Upper lobe of left lung (tissue), 6 donors: ENCODE data around the gene C16orf86. TPM values are rescaled to one million over a fixed set of nuclear protein-coding genes. Genes with fewer than 3 reads are reported as not detected.

Experiments used
- ATAC-seq, 2 donors: fragments of 200-7000 bp; cut with Tn5 transposase; one replicate each; pipeline ENCODE4 v1.9.1; 2022; ENCODE audit warnings: mild to moderate bottlenecking in 2 of 2, moderate library complexity in 2 of 2; ENCODE audit not compliant: low FRiP score in 2 of 2
- DNase-seq, 2 donors: peaks; one replicate each; pipeline ENCODE4 v3.0.0-alpha.2; 2019 to 2020
- H3K27ac ChIP-seq, 4 donors: fragments of 200-600 bp; sonication (generic); one replicate each; pipeline ENCODE4 v1.5.1; 2016 to 2019
- H3K27me3 ChIP-seq, 4 donors: fragments of 200-600 bp; sonication (generic); one replicate each; pipeline ENCODE4 v1.5.1; 2017 to 2019
- H3K36me3 ChIP-seq, 4 donors: fragments of 200-600 bp; sonication (generic); one replicate each; pipeline ENCODE4 v1.5.1; 2016 to 2019
- H3K4me1 ChIP-seq, 4 donors: fragments of 200-600 bp; sonication (generic); one replicate each; pipeline ENCODE4 v1.5.1; 2018 to 2019
- H3K4me3 ChIP-seq, 4 donors: fragments of 200-600 bp; sonication (generic); one replicate each; pipeline ENCODE4 v1.5.1; 2017 to 2019; ENCODE audit warnings: mild to moderate bottlenecking in 2 of 4, moderate library complexity in 1 of 4
- H3K9me3 ChIP-seq, 4 donors: fragments of 200-600 bp; sonication (generic); one replicate each; pipeline ENCODE4 v1.5.1; 2018 to 2019
- EP300 ChIP-seq, 4 donors: sonication (generic); formaldehyde crosslinking; IDR thresholded peaks; one replicate each; pipeline ENCODE4 v1.5.1; 2017; ENCODE audit warnings: antibody characterized with exemption in 4 of 4, control low read depth in 2 of 4
- POLR2A ChIP-seq, 4 donors: fragments of 450-650 bp; IDR thresholded peaks; one replicate each; pipeline ENCODE4 v1.5.1; 2016 to 2017; ENCODE audit warnings: antibody characterized with exemption in 4 of 4, mild to moderate bottlenecking in 2 of 4
- POLR2AphosphoS5 ChIP-seq, 2 donors: sonication (generic); formaldehyde crosslinking; IDR thresholded peaks; one replicate each; pipeline ENCODE4 v1.5.1; 2017; ENCODE audit warnings: antibody characterized with exemption in 2 of 2
- WGBS, 2 donors: methylation state at CpG; one replicate each; pipeline ENCODE4 v1.1.5; 2017 to 2018; 5-methylcytosine and 5-hydroxymethylcytosine counted together
- total RNA-seq, 6 donors: library from RNA; depleted of rRNA in 4 of 6; stranded (reverse); fragments of >200 nt in 4 of 6; gene quantifications; one replicate each; pipeline versions ENCODE4 v1.1.0 to v1.2.1, GENCODE V29; 2016 to 2021
- TF ChIP-seq, protein P1 (sequence below), 6 experiments: fragments of 450-650 bp in 4 of 6; fragments of 200-600 bp in 2 of 6; sonication (generic) in 2 of 6; IDR thresholded peaks; one replicate each; pipeline ENCODE4 v1.5.1; 2016 to 2019; ENCODE audit warnings: antibody characterized with exemption in 6 of 6
- donor health status: DM: no; HTN: no; CAD: no; lungs with moderate emphysema.
- donor health status: DM: no; HTN: yes; CAD: no; lungs with severe emphysema.

The C16orf86 gene
- total RNA-seq, 6 donors from 2014 or later, result 1.2 to 22.0 (median 5.2) TPM

DNA sequence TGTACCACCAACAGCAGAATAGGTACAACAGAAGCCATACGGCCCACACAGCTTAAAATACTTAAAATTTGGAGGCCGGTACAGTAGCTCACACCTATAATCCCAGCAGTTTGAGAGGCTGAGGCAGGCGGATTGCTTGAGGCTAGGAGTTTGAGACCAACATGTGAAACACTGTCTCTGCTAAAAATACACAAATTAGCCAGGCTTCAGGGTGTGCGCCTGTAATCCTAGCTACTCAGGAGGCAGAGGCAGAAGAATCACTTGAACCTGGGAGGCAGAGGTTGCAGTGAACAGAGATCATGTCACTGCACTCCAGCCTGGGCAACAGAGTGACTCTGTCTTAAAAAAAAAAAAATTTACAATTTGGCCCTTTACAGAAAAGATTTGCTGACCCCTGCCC lies 35.5 kb downstream of the C16orf86 start:
- WGBS, 2 donors, result 95 to 98% methylated on average over 4 of the region's 4 CpGs
- no peak overlapping the region for H3K4me3 ChIP-seq
- H3K27me3 ChIP-seq, result no peaks in the 10 kb centered on the region
- ATAC-seq, result no peak
- H3K27ac ChIP-seq, result no peak overlapping the region
- no peak for DNase-seq
- peaks cover 0 to 3% (median 0%) of the 10 kb centered on the region in 4 donors for H3K4me1 ChIP-seq
- peaks cover 0 to 5% (median 0%) of the 10 kb centered on the region in 4 donors for H3K36me3 ChIP-seq
- peaks cover 0 to 3% (median 0%) of the 10 kb centered on the region in 4 donors for H3K9me3 ChIP-seq
- TF ChIP-seq POLR2A (IDR thresholded peaks at IDR 0.05), result no peak
- TF ChIP-seq, protein P1, sequence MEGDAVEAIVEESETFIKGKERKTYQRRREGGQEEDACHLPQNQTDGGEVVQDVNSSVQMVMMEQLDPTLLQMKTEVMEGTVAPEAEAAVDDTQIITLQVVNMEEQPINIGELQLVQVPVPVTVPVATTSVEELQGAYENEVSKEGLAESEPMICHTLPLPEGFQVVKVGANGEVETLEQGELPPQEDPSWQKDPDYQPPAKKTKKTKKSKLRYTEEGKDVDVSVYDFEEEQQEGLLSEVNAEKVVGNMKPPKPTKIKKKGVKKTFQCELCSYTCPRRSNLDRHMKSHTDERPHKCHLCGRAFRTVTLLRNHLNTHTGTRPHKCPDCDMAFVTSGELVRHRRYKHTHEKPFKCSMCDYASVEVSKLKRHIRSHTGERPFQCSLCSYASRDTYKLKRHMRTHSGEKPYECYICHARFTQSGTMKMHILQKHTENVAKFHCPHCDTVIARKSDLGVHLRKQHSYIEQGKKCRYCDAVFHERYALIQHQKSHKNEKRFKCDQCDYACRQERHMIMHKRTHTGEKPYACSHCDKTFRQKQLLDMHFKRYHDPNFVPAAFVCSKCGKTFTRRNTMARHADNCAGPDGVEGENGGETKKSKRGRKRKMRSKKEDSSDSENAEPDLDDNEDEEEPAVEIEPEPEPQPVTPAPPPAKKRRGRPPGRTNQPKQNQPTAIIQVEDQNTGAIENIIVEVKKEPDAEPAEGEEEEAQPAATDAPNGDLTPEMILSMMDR (IDR thresholded peaks at IDR 0.05), result no peak
- no peak for TF ChIP-seq EP300 (IDR thresholded peaks at IDR 0.05)
- TF ChIP-seq POLR2AphosphoS5 (IDR thresholded peaks at IDR 0.05), result no peak

DNA sequence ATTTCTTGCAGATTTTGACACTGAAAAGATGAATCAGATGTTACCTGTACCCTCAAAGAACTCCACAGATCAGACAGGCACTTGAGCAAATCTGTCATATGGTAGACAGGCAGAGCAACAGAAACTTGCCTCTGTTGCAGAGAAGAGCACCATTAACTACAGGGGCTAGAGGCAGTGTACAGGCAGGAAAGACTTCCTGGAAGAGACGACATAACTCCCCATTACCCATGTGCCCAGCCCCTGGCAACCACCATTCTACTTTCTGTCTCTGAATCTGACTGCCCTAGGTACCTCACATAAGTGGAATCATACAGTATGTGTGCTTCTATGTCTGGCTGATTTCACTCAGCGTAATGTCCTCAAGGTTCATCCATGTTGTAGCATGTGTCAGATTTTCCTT lies 37.0 kb downstream of the C16orf86 start:
- TF ChIP-seq, protein P1 (IDR thresholded peaks at IDR 0.05), result no peak
- TF ChIP-seq POLR2AphosphoS5 (IDR thresholded peaks at IDR 0.05) (no peak), EP300 (IDR thresholded peaks at IDR 0.05) (no peak), POLR2A (IDR thresholded peaks at IDR 0.05) (no peak)
- Histone ChIP-seq H3K27me3 (no peaks in the 10 kb centered on the region), H3K9me3 (peaks cover 0 to 3% (median 0%) of the 10 kb centered on the region in 4 donors), H3K4me3 (no peak overlapping the region), H3K36me3 (peaks cover 0 to 1% (median 0%) of the 10 kb centered on the region in 4 donors), H3K4me1 (peaks cover 0 to 3% (median 3%) of the 10 kb centered on the region in 4 donors), H3K27ac (no peak overlapping the region)
- DNase-seq (no peak), ATAC-seq (no peak)
- 69 to 74% methylated on average over 2 of the region's 2 CpGs for WGBS, 2 donors

DNA sequence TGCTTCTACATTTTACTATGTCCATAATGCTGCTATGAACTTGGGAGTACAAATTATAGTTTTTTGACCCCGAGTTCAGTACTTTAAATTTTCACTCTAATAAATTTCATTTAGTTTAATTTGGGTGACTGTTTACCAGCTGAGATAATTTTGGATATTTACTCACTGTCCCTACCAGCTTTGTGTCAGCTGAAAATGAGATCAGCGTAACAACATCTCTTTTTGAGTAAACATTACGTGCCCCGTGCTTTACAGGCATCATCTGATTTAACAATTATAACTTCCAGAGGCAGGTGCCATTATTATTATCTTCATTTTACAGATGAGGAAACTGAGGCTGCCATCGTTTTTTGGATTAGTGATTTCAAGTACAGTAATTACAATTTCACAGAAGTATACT lies 37.5 kb downstream of the C16orf86 start:
- H3K36me3 ChIP-seq, result no peaks in the 10 kb centered on the region
- H3K9me3 ChIP-seq, result peaks cover 0 to 3% (median 0%) of the 10 kb centered on the region in 4 donors
- no peak overlapping the region for H3K27ac ChIP-seq
- TF ChIP-seq, protein P1 (IDR thresholded peaks at IDR 0.05), result no peak
- H3K4me3 ChIP-seq, result no peak overlapping the region
- DNase-seq (no peak), ATAC-seq (no peak)
- H3K4me1 ChIP-seq, result peaks cover 0 to 7% (median 4%) of the 10 kb centered on the region in 4 donors
- WGBS, 2 donors, result 85 to 87% methylated on average over 5 of the region's 5 CpGs
- H3K27me3 ChIP-seq, result no peaks in the 10 kb centered on the region

DNA sequence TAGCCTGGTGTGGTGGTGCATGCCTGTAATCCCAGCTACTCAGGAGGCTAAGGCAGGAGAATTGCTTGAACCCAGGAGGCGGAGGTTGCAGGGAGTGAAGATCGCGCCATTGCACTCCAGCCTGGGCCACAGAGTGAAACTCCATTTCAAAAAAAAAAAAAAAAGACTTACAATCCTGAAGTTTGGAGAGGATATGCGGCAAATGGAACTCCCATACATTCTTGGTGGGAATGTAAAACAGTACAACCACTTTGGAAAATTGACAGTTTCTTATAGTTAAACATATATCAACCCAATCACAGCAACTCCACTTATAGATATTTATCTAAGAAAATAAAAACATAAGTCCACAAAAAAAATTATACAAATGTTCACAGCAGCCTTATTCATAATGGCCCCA lies 40.6 kb downstream of the C16orf86 start:
- Histone ChIP-seq H3K27ac (no peak overlapping the region), H3K9me3 (no peaks in the 10 kb centered on the region), H3K36me3 (no peaks in the 10 kb centered on the region), H3K4me1 (peaks cover 0 to 7% (median 4%) of the 10 kb centered on the region in 4 donors), H3K27me3 (no peaks in the 10 kb centered on the region), H3K4me3 (no peak overlapping the region)
- no peak for TF ChIP-seq POLR2AphosphoS5 (IDR thresholded peaks at IDR 0.05)
- TF ChIP-seq, protein P1 (IDR thresholded peaks at IDR 0.05), result no peak
- WGBS, 2 donors, result 96 to 98% methylated on average over 4 of the region's 4 CpGs
- DNase-seq, result no peak
- ATAC-seq, result no peak

DNA sequence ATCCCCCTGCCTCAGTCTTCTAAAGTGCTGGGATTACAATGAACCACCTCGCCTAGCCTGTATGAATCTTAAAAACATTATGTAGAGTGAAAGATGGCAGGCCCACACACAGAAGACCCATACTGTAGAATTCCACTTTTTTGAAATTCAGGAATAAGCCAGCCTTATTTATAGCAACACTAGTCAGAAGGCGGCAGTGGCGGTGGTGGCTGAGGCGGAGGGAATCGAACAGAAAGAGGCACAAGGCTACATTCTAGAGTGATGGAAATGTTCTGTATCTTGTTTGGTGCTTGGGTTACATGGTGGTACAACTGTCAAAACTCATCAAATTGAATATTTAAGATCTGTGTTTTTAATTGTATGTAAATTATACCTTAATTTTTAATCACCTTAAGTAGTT lies 41.2 kb downstream of the C16orf86 start:
- Histone ChIP-seq H3K27me3 (no peaks in the 10 kb centered on the region), H3K27ac (no peak overlapping the region), H3K9me3 (no peaks in the 10 kb centered on the region), H3K4me3 (no peak overlapping the region), H3K4me1 (peaks cover 0 to 7% (median 4%) of the 10 kb centered on the region in 4 donors), H3K36me3 (no peaks in the 10 kb centered on the region)
- TF ChIP-seq POLR2AphosphoS5 (IDR thresholded peaks at IDR 0.05) (no peak), POLR2A (IDR thresholded peaks at IDR 0.05) (no peak), EP300 (IDR thresholded peaks at IDR 0.05) (no peak)
- TF ChIP-seq, protein P1 (IDR thresholded peaks at IDR 0.05), result no peak
- DNase-seq, result no peak
- ATAC-seq, result no peak
- 96 to 99% methylated on average over 5 of the region's 5 CpGs for WGBS, 2 donors
